Left lung (tissue), 10 donors: ENCODE data around the gene PARVB. TPM values are rescaled to one million over a fixed set of nuclear protein-coding genes. Genes with fewer than 3 reads are reported as not detected.

Experiments
- ATAC-seq: fragments of 200-7000 bp; cut with Tn5 transposase; one replicate; pipeline ENCODE4 v1.9.1; 2020; ENCODE audit warnings: moderate library complexity
- DNase-seq, 4 donors: peaks; one replicate each; pipeline ENCODE4 v3.0.0-alpha.2; 2013 to 2020
- H3K27ac ChIP-seq, 2 donors: fragments of 200-600 bp; sonication (generic) in 1 of 2; one replicate each; pipeline versions ENCODE4 v1.5.0 to v1.8.0; 2020 to 2021
- H3K27me3 ChIP-seq, 2 donors: fragments of 200-600 bp; sonication (generic) in 1 of 2; one replicate each; pipeline versions ENCODE4 v1.5.0 to v1.8.0; 2020 to 2021
- H3K36me3 ChIP-seq, 2 donors: fragments of 200-600 bp; sonication (generic) in 1 of 2; one replicate each; pipeline versions ENCODE4 v1.5.0 to v1.8.0; 2020 to 2021
- H3K4me1 ChIP-seq, 2 donors: fragments of 200-600 bp; one replicate each; pipeline ENCODE4 v1.8.0; 2021
- H3K4me3 ChIP-seq, 2 donors: fragments of 200-600 bp; sonication (generic) in 1 of 2; one replicate each; pipeline versions ENCODE4 v1.5.0 to v1.8.0; 2020 to 2021; ENCODE audit warnings: mild to moderate bottlenecking in 1 of 2
- H3K9me3 ChIP-seq, 2 donors: fragments of 200-600 bp; sonication (generic) in 1 of 2; one replicate each; pipeline versions ENCODE4 v1.5.0 to v1.8.0; 2020 to 2021
- CTCF ChIP-seq, 2 donors: fragments of 200-600 bp; sonication (generic) in 1 of 2; IDR thresholded peaks; one replicate each; pipeline versions ENCODE4 v1.5.0 to v1.8.0; 2021; ENCODE audit warnings: antibody characterized with exemption in 2 of 2
- intact Hi-C, 2 donors: fragments of 100-400 bp; cut with DNase I; formaldehyde crosslinking; loops; one replicate each; pipeline versions ENCODE4 v1.11.2 to v1.14.2; 2022
- polyA plus RNA-seq, 6 donors: library from polyadenylated mRNA; unstranded; fragments of 120-200 nt; gene quantifications; one replicate each; pipeline ENCODE4 v1.2.1, GENCODE V29; 2013; ENCODE audit not compliant: insufficient read length in 6 of 6
- total RNA-seq, 2 donors: library from RNA; stranded (reverse); fragmentation: NEBNext Ultra II Directional; extraction: Animal tissue kit (Norgen Biotek cat#: 25700); gene quantifications; one replicate each; pipeline ENCODE4 v1.2.1, GENCODE V29; 2021
- donor health status: DM: no; HTN: yes; CAD: no.
- donor health status: DM: no; HTN: no; CAD: no.

Gene PARVB
- total and polyA plus RNA-seq, 8 donors = 31.7 to 53.7 (median 34.0) TPM

- no peak for TF ChIP-seq CTCF (IDR thresholded peaks at IDR 0.05)
- intact Hi-C loops = no loop called here
Measured at GRCh38 chr22:44116331-44116730, 92.2 kb downstream of the PARVB start.

DNA sequence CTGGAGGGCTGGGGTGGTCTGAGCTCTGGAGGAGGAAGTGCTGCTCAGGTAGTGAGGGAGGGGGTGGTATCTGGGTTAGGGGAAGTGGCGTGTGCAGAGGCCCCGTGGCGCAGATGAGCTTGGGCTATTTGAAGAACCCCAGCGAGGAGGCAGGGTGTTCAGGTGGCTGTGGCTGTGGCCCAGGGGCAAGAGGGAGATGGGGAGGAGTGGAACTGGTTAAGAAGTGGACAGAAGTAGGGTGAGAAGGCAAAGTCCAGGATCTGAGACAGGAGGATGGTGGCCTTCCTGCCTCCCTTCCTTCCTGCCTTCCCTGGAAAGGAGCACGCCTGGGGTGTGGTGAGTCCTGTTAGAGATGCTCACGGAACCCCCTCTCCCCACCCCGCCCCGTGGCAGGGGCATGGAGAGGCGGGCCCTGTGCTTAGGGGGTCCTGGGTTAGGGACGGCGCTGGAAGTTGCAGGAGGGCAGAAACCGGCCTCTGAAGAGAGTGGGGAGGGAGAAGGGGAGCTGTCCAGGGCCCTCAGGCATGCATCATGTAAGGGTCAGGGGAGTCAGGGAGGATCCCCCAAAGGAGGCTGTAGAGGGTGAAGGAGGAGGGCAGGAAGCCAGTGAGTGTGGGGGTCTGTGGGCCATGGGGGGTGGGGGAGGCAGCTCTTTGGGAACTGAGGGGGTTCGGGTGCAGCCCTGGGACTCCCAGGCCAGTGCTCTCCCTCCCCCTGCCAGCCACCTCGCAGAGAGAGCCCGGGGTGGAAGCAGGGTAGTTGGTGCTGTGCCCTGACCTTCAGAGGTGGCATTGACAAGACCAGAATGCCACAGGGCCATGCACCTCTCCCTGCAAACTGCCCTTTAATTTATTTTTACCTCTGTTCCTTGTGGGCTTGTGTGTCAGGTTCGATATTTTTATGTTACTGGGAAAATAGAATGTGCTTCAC is 92.9 kb downstream of the PARVB start:
- ATAC-seq (no peak), DNase-seq (no peak)
- TF ChIP-seq CTCF (IDR thresholded peaks at IDR 0.05) = no peak

More at GRCh38 chr22:44116331-44116730, 92.2 kb downstream of the PARVB start:
- no peaks in the 10 kb centered on the region for H3K4me1 ChIP-seq
- H3K4me3 ChIP-seq = no peak overlapping the region
- no peak for DNase-seq
- H3K27me3 ChIP-seq = no peaks in the 10 kb centered on the region
- H3K36me3 ChIP-seq = peaks cover 0 to 18% of the 10 kb centered on the region in 2 donors
- no peak for ATAC-seq
- no peak overlapping the region for H3K27ac ChIP-seq
- no peaks in the 10 kb centered on the region for H3K9me3 ChIP-seq

GRCh38 chr22:44117746-44118145 is 93.6 kb downstream of the PARVB start:
- H3K9me3 ChIP-seq = no peaks in the 10 kb centered on the region
- DNase-seq (no peak), ATAC-seq (no peak)
- H3K27me3 ChIP-seq = no peaks in the 10 kb centered on the region
- no peaks in the 10 kb centered on the region for H3K4me1 ChIP-seq
- H3K4me3 ChIP-seq = no peak overlapping the region
- peaks cover 0 to 26% of the 10 kb centered on the region in 2 donors for H3K36me3 ChIP-seq
- H3K27ac ChIP-seq = no peak overlapping the region
- TF ChIP-seq CTCF (IDR thresholded peaks at IDR 0.05) = no peak
- intact Hi-C loops = no loop called here

More for the DNA sequence above, 92.9 kb downstream of the PARVB start:
- Histone ChIP-seq H3K36me3 (peaks cover 0 to 25% of the 10 kb centered on the region in 2 donors), H3K27ac (no peak overlapping the region), H3K4me1 (no peaks in the 10 kb centered on the region), H3K4me3 (no peak overlapping the region), H3K9me3 (no peaks in the 10 kb centered on the region), H3K27me3 (no peaks in the 10 kb centered on the region)
- intact Hi-C loops = no loop called here

- no peak for TF ChIP-seq CTCF (IDR thresholded peaks at IDR 0.05)
- DNase-seq (no peak), ATAC-seq (no peak)
- H3K27ac ChIP-seq = no peak overlapping the region
- no peaks in the 10 kb centered on the region for H3K4me1 ChIP-seq
- H3K36me3 ChIP-seq = peaks cover 0 to 26% of the 10 kb centered on the region in 2 donors
- H3K27me3 ChIP-seq = no peaks in the 10 kb centered on the region
- no peaks in the 10 kb centered on the region for H3K9me3 ChIP-seq
- H3K4me3 ChIP-seq = no peak overlapping the region
- intact Hi-C loops = no loop called here
Measured at GRCh38 chr22:44118645-44119315, 94.7 kb downstream of the PARVB start.
